DMS79 (cell line): ENCODE data around the gene NDOR1.
A peak's percentile ranks its signal among the peaks of the same experiment; 100 is the strongest.
"Not testable (repeated sequence)": the region's sequence is repeated elsewhere in the genome, so short reads cannot be mapped to it uniquely, and the experiment has no call there.

Experiments
- DNase-seq: peaks from one replicate; lab custom pipeline; 2025; lab: John Stamatoyannopoulos, UW

NDOR1 gene

DNA sequence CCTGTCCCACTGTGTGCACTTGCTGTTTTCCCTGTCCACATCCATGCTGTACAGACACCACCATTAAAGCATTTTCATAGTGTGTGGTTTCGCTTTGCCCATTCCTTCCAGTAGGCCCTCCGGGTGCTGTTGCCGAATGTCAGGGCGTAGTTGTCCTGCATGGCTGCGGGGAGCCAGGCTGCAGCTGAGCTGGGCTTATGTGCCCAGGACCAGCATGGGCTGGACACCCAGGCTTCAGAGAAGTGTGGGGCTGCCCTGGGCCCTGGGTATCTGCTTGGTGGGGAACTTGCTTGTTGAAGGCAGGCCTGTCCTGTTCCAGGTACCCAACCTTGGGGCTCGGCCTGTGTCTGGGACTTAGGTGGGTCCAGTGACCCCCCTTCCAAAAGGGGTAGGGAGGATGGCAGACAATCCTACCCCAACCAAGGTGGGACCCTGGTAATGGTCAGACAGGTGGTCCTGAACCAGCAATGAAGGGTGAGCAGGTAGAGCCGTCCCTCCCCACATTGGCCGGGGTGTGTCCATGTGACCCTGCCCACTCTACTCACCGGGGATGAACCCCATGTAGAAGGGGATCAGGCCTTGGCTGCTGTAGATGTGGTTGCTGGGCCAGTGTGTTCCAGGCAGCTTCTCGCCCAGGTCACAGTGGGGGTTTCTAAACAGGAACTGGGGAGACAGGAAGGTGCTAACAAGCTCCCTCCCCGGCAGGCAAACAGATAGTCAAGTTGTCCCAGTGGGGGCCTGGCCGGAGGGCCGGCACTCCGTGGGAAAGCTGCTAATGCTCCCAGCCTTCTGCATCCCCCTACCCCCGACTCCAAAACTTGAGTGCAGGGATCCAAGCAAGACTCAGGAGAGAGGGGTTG lies 38.4 kb downstream of the NDOR1 start:
- DNase-seq = no peak

DNA sequence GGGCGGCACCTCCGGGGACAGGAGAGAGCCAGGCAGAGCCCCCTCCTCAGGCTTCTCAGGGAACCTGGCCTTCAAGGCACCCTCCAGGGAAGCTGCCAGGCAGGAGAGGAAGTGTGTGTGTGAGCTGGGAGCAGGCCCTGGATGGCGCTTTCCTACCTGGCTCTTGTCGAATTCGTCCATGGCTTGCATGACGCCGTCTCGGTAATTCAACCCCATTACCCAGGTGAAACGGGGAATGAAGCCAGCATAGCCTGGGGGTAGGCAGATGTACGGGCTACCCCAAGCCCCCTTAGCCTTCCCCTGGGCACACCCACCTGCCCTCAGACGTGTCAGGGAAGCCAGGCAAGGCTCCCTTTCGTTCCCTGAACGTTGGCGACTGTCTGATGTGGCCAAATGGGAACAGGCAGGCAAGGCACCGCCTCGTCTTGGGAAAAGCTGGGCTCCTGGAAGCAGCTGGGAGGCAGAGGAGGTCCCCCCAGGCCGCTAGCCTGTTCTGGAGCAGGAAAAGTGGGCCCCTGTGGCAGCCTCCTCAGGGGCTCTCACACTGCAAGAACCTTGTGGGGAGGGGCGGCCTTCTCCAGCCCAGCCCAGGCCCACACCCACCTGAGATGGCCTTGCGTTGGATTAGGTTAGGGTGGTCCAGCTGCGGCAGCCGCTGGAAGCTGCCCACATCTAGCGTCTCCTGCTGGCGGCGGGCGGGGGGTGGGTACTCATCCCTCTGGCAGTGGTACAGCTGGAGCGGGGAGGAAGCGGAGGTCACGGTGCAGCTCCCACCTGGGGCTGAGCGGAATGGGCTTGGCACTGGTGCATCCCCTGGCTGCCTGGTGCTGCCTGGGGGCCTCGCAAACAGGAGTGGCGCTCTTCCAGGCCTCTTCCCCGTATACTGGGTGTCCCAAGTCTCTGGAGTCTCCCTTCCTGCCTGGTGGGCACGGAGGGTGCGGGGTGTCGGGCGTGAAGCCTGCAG lies 39.3 kb downstream of the NDOR1 start:
- peak; percentile 74 for DNase-seq

DNA sequence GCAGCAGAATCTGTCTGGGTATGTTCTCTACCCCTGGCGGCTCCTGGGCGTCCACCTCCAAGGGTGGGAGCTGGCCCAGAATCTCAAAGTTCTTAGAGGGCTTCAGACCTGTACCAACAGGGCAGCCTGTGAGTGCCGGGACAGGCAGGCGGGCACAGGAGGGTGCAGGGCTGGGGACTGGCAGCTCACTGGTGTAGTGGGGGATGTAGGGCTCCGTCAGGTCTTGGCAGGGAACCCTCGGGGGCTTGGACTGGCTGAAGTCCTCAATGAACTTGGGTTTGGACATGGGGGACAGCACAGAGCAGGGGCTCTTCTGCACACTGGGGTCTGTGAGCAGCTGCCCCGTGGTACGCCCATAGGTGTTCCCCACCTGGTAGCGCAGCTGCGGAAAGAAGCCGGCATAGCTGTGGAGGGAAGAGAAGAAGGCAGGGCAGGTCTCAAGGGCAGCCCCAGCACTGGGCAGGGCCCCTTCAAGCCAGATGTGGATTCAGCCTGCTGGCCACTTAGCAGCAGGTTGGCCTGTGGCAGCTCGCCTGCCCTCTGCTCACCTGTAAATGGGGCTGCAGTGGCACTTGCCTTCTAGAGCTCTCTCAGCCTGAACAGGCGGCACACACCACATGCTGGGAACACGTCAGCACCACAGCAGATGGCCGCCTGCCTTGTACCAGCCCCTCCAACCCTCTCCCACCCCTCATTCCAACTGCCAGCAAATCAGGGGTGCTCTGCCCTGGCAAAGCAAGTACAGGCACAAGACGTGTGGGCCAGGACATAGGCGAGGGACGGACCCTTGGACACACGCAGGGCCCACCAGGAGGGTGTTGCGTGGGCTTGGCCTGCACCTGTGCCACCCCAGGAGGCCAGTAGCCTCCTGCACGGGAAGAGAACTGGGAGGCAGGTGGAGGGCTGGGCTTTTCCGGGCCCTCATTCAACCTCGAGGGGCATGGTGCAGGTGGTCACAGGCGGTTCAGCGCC lies 40.2 kb downstream of the NDOR1 start:
- peak; percentile 76 for DNase-seq

DNA sequence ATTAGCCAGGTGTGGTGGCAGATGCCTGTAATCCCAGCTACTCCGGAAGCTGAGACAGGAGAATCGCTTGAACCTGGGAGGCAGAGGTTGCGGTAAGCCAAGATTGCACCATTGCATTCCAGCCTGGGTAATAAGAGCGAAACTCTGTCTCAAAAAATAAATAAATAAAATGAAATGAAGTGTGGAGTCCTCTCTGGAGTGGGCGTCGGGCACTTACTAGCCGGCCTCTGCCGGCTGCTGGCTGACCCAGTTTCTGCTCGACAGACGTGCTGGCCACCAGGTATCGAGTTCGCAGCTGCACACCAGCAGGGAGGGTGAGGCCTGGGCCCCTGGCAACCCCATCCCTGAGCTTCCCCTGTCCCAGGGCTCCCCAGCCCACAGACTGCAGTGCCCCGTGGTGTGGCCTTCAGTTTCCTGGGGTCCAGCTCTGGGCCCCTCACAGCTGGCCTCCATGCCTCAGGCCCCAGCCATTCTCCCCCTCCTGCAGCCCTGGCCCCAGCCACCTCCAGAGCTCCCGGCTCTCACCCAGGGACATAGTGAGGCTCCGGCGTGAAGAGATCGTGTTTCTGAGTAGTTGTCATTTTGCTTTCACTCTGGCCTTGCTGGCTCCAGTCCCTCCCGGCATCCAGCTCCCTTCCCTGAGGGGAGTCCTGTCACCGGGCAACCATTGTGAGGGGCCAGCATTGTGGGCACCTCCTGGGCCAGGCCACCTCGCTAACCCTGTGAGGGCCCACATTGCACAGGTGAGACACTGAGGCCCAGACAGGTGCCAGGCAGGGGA lies 41.8 kb downstream of the NDOR1 start:
- DNase-seq = peak; percentile 31

DNA sequence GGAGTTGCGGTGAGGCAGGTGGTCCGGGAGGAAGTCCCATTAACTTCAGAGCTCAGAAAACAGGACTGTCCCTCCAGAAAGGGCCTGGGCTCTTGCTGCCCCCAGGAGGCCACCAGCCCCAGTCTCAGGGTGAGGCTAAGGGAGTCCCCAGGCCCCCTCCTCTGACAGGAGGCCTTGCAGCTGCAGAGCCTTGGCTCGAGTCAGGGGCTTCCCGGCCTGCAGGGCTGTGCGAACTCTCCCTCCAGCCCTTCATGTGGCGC lies 42.3 kb downstream of the NDOR1 start:
- DNase-seq = no peak

DNA sequence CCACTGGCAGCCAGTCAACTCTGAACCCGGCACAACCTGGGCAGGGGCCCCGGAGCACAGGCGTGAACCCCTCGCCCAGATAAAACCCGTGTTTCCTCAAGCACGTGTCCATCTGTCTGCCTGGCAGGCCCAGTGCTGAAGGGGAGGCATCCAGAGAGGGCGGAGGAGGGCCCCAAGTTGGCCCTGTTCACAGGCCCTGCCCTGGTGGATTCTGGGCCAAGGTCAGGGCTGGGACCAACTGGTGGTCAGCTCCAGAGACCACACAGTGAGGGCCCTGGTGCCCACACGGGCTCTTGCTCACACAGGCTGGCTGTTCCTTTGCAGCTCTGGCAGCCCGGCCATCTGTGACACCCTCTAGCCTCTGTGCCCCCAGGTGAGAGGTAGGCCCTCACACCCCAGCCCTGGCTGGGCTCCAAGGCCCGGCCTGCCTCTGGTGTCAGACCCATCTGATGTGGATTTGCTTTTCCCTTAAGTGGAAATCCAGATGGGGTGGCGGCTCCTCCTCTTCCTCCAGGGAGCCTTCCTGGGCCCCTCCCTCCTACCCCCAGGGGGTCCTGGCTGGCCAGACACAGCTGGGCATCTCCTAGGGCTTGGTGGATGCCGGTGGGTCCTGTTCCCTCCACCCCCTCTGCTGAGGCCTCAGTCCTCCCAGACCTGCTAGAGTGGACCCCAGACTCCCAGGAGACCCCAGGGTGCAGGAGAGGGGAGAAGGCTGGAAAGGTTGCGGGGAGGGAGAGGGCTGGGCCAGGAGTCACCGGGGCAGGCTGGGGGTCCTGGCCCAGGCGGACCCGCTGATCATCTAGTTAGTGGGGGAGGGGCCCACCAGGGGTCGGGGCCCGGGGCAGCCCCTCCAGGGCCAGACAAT lies 45.1 kb downstream of the NDOR1 start:
- DNase-seq = no peak

DNA sequence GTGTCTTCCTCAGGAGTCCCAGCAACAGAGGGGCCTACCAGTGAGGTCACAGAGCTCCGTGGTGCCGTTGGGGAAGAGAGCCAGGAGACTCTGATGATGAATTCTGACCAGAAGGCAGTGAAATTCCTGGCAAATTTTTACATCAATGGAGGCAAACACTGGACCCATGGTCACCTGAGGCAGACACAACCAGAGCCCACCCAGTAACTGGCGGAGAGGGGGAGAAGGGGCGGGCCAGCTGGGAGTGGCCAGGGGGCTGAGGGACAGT lies 45.6 kb downstream of the NDOR1 start, which contains the start of gene STPG3:
TSS of gene STPG3 (plus strand) at position 93 of the 268 bp plus-strand sequence. CDS start at position 94, 1 bp downstream.
- no peak for DNase-seq

DNA sequence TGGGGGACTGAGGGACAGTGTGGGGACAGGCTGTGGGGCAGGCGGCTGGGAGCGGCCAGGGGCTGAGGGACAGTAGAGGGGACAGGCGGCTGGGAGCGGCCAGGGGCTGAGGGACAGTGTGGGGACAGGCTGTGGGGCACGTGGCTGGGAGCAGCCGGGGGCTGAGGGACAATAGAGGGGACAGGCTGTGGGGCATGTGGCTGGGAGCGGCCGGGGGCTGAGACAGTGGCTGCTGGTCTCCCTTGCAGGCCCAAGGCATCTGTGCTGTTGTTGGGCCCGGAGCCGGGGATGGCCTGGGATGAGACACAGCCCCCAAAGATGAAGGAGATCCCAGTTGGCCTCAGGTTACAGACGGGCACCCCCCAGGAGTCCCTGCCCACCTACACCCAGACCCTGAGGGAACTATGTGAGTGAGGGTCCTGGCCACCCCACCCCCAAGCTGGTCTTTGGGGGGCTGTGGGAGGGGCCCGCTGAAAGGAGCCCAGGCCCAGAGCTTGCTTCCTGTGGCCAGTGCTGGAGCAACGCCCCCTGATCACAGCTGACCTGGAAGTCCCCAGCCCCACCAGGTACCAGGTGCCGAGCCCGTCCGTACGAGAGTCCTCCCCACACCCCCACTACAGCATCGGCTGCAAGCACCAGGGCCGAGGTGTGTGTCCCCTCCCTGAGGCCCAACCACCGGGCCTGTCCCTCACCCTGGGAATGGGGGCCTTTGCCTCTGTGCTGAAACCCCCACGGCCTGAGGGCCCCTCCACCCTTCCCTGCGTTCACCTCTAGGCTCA lies 46.2 kb downstream of the NDOR1 start:
- DNase-seq = no peak

DNA sequence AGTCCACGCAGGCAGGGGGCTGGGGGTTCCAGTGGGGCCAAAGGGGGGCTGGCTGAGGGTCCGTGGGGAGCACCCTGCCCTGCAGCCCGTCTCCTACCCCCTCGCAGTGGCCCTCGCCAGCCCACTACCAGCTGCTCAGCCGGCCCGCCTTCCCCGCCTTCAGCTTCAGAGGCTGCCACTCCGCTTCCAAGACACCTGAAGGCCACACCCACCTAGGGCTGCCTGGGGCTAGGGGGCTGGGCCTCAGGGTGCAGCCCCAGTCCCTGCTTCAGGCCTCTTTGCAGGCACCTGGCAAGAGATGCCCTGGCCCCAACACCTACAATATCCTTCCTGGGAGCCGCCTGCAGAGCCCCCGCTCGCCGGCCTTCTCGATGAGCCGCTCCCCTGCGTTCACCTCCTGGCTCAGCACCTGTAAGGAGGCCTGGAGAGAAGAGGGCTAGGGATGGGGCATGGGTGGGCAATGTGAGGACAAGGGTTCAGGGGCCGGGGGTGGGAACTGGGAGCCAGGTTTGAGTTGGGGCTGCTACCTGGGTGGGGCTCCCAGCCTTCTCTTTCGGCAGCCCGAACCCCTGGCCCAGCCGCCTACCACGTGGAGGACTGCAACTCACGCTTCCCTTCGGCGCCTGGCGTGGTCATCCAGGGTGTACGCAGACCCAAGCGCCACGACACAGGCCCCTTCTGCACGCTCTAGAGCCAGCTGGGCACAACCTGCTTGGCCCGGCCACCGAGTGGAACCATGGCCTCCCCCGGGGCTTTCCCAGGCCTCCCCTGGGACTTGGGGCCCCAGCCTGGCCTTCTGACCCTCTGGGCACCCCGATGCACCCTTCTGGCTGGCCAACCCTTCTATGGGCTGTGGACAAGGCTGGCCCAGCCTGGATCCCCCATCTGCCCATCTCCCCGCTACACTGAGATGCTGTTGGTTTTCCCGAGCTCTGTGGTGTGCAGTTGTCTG lies 47.3 kb downstream of the NDOR1 start:
- DNase-seq = no peak

DNA sequence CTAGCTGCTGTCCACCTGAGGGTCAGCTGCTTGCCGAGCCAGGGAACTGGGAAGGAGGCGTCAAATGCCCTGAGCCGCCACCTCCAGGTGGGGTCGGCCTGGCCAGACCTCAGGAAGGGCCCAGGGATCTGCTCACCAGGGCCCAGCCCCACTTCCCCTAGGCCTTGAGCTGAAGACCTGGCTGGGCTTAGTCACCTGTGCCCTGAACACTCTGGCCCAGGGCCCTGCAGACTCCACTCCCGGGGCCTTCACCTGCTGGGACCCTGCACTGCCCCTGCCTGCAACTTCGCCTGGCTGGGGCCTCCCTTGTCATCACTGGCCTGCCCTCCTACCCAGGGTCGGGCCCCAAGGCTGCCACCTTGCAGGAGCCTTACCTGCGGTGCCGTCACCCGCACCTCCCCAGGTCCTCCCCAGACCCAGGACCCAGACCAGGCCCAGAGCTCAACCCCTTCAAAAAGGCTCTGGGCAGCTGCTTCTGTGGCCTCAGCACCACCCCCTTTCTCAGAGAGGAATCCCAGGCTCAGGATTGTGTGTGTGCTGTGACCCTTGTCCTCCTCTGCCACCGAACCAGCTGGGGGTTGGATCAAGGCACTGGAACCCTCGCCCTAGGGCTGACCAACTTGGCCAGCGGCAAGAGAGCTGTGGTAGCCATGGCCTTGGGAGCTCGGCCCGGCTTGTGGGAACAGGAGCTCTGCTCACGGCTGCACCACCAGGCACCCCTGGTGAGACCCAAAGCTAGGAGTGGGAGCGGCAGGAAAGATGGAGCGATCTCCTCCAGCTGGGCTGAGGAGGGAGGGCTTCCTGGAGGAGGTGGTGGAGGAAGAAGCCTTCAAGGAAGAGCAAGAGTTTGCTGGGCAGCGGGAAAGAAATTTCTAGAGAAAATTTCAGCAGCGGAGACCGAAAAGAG lies 48.5 kb downstream of the NDOR1 start:
- no peak for DNase-seq

DNA sequence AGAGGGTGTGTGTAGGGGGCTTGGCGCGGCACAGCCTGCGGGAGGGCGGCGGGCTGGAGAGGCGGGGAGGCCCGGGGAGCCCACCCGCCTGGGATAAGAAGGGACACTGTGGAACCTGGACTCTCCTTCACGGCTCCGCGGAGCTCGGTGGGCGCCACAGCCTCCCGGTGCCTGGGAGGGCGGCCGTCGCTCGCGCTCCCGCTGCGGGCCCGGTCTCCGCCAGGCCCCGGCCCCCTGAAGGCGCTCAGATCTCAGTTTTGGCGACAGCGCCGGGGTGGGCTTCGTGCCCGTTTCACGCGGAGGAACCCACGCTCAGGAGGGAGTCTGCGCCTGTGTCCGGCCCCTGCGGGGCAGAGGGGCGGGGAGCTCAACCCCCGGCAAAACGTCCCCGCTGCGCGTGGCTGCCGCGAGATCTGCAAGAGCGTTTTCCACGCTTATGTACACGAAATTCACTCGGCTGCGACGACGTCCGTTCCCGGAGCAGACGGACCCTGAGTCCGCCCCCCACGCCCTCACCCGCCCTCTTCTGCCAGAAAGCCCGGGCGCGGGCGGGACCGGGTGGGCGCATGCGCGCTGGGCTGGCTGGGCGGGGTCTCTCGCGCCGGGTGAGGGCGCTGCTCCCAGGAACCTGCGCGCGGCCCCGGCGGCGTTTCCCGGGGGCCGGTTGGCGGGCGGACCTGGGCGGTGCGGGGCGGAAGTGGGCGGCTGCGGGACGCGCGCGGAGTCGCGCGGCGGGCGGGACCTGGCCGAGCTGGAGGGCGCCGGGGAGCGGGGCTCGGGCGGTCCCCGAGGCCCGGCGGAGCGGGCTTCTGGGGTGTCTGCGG lies 49.3 kb downstream of the NDOR1 start, which contains the start of gene NELFB:
TSS of gene NELFB (plus strand) at position 704 of the 824 bp plus-strand sequence.
- peak; percentile 52 for DNase-seq

DNA sequence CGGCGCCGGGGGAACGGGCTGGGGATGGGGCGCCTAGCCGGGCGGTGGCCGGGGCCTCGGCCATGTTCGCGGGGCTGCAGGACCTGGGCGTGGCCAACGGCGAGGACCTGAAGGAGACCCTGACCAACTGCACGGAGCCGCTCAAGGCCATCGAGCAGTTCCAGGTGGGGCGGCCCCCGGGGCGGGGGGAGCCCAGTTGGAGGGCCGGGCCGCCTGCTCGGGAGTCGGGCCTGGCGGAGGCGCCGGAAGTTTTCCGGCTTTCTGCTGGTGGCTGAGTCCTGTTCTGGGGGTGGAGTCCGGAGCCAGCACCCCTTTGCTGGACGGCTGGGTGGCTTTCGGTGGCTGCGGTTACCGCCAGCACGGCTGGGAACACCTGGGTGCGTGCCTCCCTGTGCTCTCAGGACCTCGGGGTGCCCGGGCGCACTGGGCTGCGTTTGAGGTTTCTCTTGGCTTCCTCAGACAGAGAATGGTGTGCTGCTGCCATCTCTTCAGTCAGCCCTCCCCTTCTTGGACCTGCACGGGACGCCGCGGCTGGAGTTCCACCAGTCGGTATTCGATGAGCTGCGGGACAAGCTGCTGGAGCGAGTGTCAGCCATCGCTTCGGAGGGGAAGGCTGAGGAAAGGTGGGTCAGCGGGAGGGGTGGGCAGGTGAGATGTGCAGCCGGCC lies 50.1 kb downstream of the NDOR1 start:
- peak; percentile 30 for DNase-seq

DNA sequence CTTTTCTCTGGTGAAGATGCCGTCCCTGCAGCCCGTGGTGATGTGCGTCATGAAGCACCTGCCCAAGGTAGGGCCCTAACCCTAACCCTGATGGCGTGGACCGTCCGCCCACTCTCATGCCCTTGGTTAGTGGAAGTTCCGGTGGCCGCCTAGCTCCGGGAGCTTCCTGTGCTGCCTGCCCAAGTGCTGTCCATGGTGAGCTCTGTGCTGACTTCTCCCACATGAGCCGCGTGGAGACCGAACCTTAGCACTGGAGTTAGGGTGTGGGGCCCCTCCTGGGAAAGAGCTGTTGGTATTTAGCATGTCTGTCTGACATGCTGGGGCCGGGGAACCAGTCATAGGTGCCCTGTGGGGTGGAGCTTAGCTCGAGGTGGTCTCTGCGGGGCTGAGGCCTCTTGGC lies 50.9 kb downstream of the NDOR1 start:
- no peak for DNase-seq

DNA sequence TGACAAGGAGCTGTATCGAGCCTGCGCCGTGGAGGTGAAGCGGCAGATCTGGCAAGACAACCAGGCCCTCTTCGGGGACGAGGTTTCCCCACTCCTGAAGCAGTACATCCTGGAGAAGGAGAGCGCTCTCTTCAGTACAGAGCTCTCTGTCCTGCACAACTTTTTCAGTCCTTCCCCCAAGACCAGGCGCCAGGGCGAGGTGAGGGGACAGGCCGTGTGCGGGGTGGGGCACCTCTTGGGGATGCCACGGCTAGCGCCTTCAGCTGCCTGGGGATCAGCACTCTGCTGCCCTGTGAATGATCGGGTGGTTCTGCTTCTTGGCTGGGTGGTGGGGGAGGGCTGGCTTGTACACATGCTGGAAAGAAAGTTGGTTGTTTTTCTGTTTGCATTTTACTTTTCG lies 51.4 kb downstream of the NDOR1 start:
- no peak for DNase-seq

DNA sequence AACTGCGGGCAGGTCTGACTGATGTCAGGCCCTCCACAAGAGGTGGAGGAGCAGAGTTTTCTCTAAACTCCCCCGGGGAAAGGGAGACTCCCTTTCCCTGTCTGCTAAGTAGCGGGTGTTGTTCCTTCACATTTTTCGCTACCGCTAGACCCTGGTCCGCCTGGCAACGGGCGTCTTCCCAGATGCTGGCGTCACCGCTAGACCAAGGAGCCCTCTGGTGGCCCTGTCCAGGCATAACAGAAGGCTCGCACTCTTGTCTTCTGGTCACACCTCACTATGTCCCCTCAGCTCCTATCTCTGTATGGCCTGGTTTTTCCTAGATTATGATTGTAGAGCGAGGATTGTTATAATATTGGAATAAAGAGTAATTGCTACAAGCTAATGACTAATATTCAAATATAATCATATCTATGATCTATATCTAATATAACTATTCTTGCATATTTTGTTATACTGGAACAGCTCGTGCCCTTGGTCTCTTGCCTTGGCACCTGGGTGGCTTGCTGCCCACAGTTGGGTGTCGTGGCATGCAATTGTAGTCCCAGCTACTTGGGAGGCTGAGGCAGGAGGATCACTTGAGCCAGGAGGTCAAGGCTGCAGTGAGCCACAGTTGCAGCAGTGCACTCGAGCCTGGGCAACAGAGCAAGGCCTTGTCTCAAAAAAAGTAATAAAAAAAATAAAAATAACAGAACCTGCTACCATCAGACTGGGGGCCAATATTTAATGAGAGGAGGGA lies 56.8 kb downstream of the NDOR1 start:
- DNase-seq = not testable (repeated sequence)
